Urinary bladder (tissue), 4 donors: ENCODE results near the gene ABHD8. TPM values are rescaled to one million over a fixed set of nuclear protein-coding genes. Genes with fewer than 3 reads are reported as not detected.
"Not testable (repeated sequence)": the region's sequence is repeated elsewhere in the genome, so short reads cannot be mapped to it uniquely, and the experiment has no call there.

Experiments
- DNase-seq: peaks from one replicate; pipeline ENCODE4 v3.0.0-alpha.2; 2015; ENCODE audit errors: extremely low spot score
- H3K27ac ChIP-seq: one replicate; pipeline ENCODE4 v1.5.1; 2013; ENCODE audit warnings: low read depth, mild to moderate bottlenecking, moderate library complexity
- H3K36me3 ChIP-seq: one replicate; pipeline ENCODE4 v1.6.1; 2013; ENCODE audit warnings: mild to moderate bottlenecking, moderate library complexity; ENCODE audit not compliant: insufficient read depth
- H3K4me1 ChIP-seq: one replicate; pipeline ENCODE4 v1.6.1; 2013; ENCODE audit warnings: mild to moderate bottlenecking, moderate library complexity; ENCODE audit not compliant: insufficient read depth
- H3K4me3 ChIP-seq: one replicate; pipeline ENCODE4 v1.5.1; 2013; ENCODE audit warnings: low read depth, low read length
- WGBS: extraction: QIAGEN DNeasy Blood & Tissue Kit; methylation state at CpG from one replicate; pipeline ENCODE4 v1.1.7; 2013; 5-methylcytosine and 5-hydroxymethylcytosine counted together
- polyA plus RNA-seq: library from polyadenylated mRNA; stranded (reverse); fragments of 200-250 nt; gene quantifications from one replicate; pipeline ENCODE4 v1.2.3, GENCODE V29; 2013
- total RNA-seq: library from RNA; depleted of rRNA; stranded (reverse); fragments of >200 nt; gene quantifications from one replicate; pipeline ENCODE4 v1.2.3, GENCODE V29; 2014
- donor health status: healthy with polysubstance abuse.
- donor health status: healthy.

ABHD8 gene
- total and polyA plus RNA-seq, 2 donors: 6.8 to 20.0 TPM

- Histone ChIP-seq H3K27ac (peak within 1 kb of the TSS; percentile 89), H3K36me3 (no peaks in the 10 kb centered on the region), H3K4me1 (no peaks in the 10 kb centered on the region), H3K4me3 (peak within 1 kb of the TSS; percentile 58)
- peak; percentile 96 for DNase-seq
- under 1% methylated on average over 55 of the region's 55 CpGs for WGBS
Observed at GRCh38 chr19:17305517-17306284, 2.5 kb upstream of the ABHD8 start, which contains the start of gene MRPL34. MRPL34 (plus strand) TSS chr19:17305872; CDS start chr19:17305893, 21 bp downstream.

- no peak overlapping the region for H3K4me3 ChIP-seq
- no peak overlapping the region for H3K27ac ChIP-seq
- WGBS: 1% methylated on average over 7 of the region's 7 CpGs
- H3K4me1 ChIP-seq: no peaks in the 10 kb centered on the region
- no peak for DNase-seq
- H3K36me3 ChIP-seq: no peaks in the 10 kb centered on the region
Observed at GRCh38 chr19:17305216-17305516, 1.9 kb upstream of the ABHD8 start.

GRCh38 chr19:17304386-17305215 is 1.4 kb upstream of the ABHD8 start:
- WGBS: 52% methylated on average over 12 of the region's 12 CpGs
- H3K36me3 ChIP-seq: no peaks in the 10 kb centered on the region
- no peak overlapping the region for H3K4me3 ChIP-seq
- H3K27ac ChIP-seq: no peak overlapping the region
- DNase-seq: no peak
- H3K4me1 ChIP-seq: no peaks in the 10 kb centered on the region

GRCh38 chr19:17303940-17304267 is 679 bp upstream of the ABHD8 start:
- H3K27ac ChIP-seq: no peak overlapping the region
- no peaks in the 10 kb centered on the region for H3K4me1 ChIP-seq
- no peak overlapping the region for H3K4me3 ChIP-seq
- DNase-seq: no peak
- WGBS: 67% methylated on average over 12 of the region's 12 CpGs
- H3K36me3 ChIP-seq: no peaks in the 10 kb centered on the region

- no peak for DNase-seq
- Histone ChIP-seq H3K4me1 (no peaks in the 10 kb centered on the region), H3K36me3 (no peaks in the 10 kb centered on the region), H3K4me3 (peak overlapping the region; percentile 78), H3K27ac (no peak overlapping the region)
- WGBS: 14% methylated on average over 29 of the region's 29 CpGs
Observed at GRCh38 chr19:17302391-17303166, 646 bp downstream of the ABHD8 start.

GRCh38 chr19:17300992-17301619 is 2.1 kb downstream of the ABHD8 start:
- DNase-seq: no peak
- WGBS: 96% methylated on average over 51 of the region's 51 CpGs
- H3K4me1 ChIP-seq: no peaks in the 10 kb centered on the region
- H3K27ac ChIP-seq: no peak overlapping the region
- no peak overlapping the region for H3K4me3 ChIP-seq
- no peaks in the 10 kb centered on the region for H3K36me3 ChIP-seq

GRCh38 chr19:17296976-17297375 is 6.2 kb downstream of the ABHD8 start:
- H3K4me1 ChIP-seq: no peaks in the 10 kb centered on the region
- WGBS: 92% methylated on average over 6 of the region's 6 CpGs
- no peak overlapping the region for H3K4me3 ChIP-seq
- no peak for DNase-seq
- H3K27ac ChIP-seq: no peak overlapping the region
- H3K36me3 ChIP-seq: no peaks in the 10 kb centered on the region

- H3K4me1 ChIP-seq: no peaks in the 10 kb centered on the region
- no peaks in the 10 kb centered on the region for H3K36me3 ChIP-seq
- no peak overlapping the region for H3K4me3 ChIP-seq
- WGBS: 73% methylated on average over 4 of the region's 4 CpGs
- H3K27ac ChIP-seq: no peak overlapping the region
- no peak for DNase-seq
Observed at GRCh38 chr19:17296273-17296672, 7.0 kb downstream of the ABHD8 start.

- 96% methylated on average over 6 of the region's 6 CpGs for WGBS
- not testable (repeated sequence) for H3K36me3 ChIP-seq, H3K4me1 ChIP-seq, DNase-seq, H3K4me3 ChIP-seq, H3K27ac ChIP-seq
Observed at GRCh38 chr19:17295551-17295950, 7.7 kb downstream of the ABHD8 start.

- DNase-seq: no peak
- no peaks in the 10 kb centered on the region for H3K4me1 ChIP-seq
- H3K27ac ChIP-seq: no peak overlapping the region
- 80% methylated on average over 48 of the region's 48 CpGs for WGBS
- H3K4me3 ChIP-seq: no peak overlapping the region
- no peaks in the 10 kb centered on the region for H3K36me3 ChIP-seq
Observed at GRCh38 chr19:17294051-17294891, 9.0 kb downstream of the ABHD8 start.

- Histone ChIP-seq H3K4me1 (no peaks in the 10 kb centered on the region), H3K36me3 (no peaks in the 10 kb centered on the region), H3K4me3 (no peak overlapping the region), H3K27ac (no peak overlapping the region)
- DNase-seq: no peak
- 85% methylated on average over 14 of the region's 14 CpGs for WGBS
Observed at GRCh38 chr19:17293605-17294004, 9.6 kb downstream of the ABHD8 start.

GRCh38 chr19:17292301-17293074 is 10.7 kb downstream of the ABHD8 start:
- DNase-seq: peak; percentile 46
- Histone ChIP-seq H3K4me3 (peak overlapping the region; percentile 36), H3K4me1 (no peaks in the 10 kb centered on the region), H3K27ac (peak overlapping the region; percentile 63), H3K36me3 (no peaks in the 10 kb centered on the region)
- 2% methylated on average over 46 of the region's 46 CpGs for WGBS
